ENCODE data around the gene LAP3. TPM values are rescaled to one million over a fixed set of nuclear protein-coding genes. Genes with fewer than 3 reads are reported as not detected.
"Not testable (repeated sequence)": the region's sequence is repeated elsewhere in the genome, so short reads cannot be mapped to it uniquely, and the experiment has no call there.

Gene LAP3
- total RNA-seq, 1 donor from 2014 or later = 77.6 TPM

DNA sequence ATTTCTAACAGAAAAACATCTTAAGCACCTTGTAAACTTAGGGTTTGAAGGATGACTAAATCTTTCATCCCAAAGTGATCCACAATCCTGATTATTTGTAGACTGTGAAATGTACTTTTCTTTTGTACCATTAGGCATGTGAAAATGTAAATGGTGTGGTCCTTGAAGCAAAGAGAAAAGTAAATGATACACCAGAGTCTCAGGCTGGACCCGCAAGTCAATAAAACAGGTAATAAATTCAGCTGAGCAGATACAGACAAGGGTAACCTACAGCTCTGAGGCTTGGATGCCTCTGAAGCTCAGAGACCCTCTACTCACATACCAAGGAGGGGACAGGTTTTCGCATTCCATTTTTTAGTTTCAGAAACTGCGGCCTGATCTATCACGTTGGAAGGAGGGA is 2.8 kb upstream of the LAP3 start:
- H3K27me3 ChIP-seq = no peaks in the 10 kb centered on the region
- TF ChIP-seq, protein P1, sequence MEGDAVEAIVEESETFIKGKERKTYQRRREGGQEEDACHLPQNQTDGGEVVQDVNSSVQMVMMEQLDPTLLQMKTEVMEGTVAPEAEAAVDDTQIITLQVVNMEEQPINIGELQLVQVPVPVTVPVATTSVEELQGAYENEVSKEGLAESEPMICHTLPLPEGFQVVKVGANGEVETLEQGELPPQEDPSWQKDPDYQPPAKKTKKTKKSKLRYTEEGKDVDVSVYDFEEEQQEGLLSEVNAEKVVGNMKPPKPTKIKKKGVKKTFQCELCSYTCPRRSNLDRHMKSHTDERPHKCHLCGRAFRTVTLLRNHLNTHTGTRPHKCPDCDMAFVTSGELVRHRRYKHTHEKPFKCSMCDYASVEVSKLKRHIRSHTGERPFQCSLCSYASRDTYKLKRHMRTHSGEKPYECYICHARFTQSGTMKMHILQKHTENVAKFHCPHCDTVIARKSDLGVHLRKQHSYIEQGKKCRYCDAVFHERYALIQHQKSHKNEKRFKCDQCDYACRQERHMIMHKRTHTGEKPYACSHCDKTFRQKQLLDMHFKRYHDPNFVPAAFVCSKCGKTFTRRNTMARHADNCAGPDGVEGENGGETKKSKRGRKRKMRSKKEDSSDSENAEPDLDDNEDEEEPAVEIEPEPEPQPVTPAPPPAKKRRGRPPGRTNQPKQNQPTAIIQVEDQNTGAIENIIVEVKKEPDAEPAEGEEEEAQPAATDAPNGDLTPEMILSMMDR (IDR thresholded peaks at IDR 0.05) = no peak
- no peak for TF ChIP-seq POLR2AphosphoS5 (IDR thresholded peaks at IDR 0.05; ENCODE audit: insufficient read depth in 1 of 2, low read depth in 1 of 2)
- TF ChIP-seq POLR2A (IDR thresholded peaks at IDR 0.05) = no peak
- H3K36me3 ChIP-seq = no peaks in the 10 kb centered on the region
- H3K4me1 ChIP-seq = peaks cover 19% of the 10 kb centered on the region
- H3K9me3 ChIP-seq = no peaks in the 10 kb centered on the region
- intact Hi-C loops (cut with DNase I) = no loop called here
- DNase-seq (ENCODE audit: extremely low spot score in 2 of 2) = no peak
- no peak overlapping the region for H3K4me3 ChIP-seq
- H3K27ac ChIP-seq = no peak overlapping the region

DNA sequence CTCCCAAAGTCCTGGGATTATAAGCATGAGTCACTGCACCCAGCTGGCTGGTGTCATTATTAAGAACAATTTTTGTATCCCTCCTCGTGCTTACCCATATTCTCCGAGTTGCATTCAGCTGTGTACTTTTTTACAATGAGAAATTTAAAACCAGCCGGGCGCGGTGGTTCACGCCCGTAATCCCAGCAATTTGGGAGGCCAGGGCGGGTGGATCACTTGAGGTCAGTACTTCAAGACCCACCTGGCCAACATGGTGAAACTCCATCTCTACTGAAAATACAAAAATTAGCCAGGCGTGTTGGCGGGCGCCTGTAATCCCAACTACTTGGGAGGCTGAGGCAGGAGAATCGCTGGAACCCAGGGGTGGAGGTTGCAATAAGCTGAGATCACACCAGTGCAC is 1.8 kb upstream of the LAP3 start:
- H3K4me3 ChIP-seq; H3K27me3 ChIP-seq; intact Hi-C loops (cut with DNase I); H3K27ac ChIP-seq; DNase-seq (ENCODE audit: extremely low spot score in 2 of 2); H3K36me3 ChIP-seq; H3K9me3 ChIP-seq: not testable (repeated sequence)
- peaks cover 19% of the 10 kb centered on the region for H3K4me1 ChIP-seq

DNA sequence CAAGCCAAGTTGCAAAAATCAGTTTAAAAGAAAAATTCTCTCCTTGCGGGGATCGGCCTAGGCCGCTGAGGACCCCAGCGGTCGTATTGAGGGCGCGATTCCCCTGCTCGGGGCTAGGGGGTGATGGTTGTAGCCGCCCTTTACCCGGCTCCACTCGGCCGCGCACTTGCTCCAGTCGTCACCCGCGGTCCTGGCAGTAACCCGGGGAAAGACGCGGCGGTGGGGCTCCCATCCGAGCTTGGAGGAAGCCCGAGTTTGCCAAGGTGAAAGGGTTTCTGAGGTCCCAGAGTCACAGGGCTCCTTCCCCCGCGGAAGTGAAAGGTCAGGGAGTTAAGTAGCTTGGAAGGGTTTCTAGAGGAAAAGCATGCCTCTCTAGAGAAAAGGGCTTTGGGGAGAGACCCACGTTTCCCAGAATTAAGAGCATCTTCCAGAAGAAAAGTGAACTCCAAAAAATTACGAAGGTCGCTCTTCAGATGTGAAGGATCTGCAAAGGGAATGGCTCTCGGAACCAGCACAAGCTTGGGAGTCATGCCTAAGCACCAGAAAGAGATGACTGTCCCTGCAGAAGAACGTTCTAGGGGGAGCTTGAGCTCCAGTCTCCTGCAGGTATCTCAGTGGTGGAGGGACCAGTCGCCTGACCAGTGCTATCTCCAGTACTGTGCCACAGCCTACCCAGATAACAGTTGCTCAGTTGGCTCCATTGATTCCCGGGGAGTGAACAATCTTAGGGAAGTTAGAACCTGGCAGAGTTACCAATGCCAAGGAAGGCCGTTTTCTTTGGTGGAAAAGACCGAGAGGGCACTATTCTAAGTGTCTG is 875 bp downstream of the LAP3 start:
- TF ChIP-seq, protein P1 (IDR thresholded peaks at IDR 0.05) = no peak
- no peak for TF ChIP-seq POLR2A (IDR thresholded peaks at IDR 0.05)
- peak in 1 of 2 donors; percentile 53 for TF ChIP-seq POLR2AphosphoS5 (IDR thresholded peaks at IDR 0.05; ENCODE audit: insufficient read depth in 1 of 2, low read depth in 1 of 2)
- Histone ChIP-seq H3K36me3 (peaks cover 0 to 13% of the 10 kb centered on the region in 2 donors), H3K9me3 (no peaks in the 10 kb centered on the region), H3K4me1 (peaks cover 19% of the 10 kb centered on the region), H3K27ac (peak overlapping the region; percentile 81), H3K27me3 (no peaks in the 10 kb centered on the region), H3K4me3 (peak overlapping the region; percentile 75 to 91)
- intact Hi-C loops (cut with DNase I) = no loop called here
- no peak for DNase-seq (ENCODE audit: extremely low spot score in 2 of 2)

DNA sequence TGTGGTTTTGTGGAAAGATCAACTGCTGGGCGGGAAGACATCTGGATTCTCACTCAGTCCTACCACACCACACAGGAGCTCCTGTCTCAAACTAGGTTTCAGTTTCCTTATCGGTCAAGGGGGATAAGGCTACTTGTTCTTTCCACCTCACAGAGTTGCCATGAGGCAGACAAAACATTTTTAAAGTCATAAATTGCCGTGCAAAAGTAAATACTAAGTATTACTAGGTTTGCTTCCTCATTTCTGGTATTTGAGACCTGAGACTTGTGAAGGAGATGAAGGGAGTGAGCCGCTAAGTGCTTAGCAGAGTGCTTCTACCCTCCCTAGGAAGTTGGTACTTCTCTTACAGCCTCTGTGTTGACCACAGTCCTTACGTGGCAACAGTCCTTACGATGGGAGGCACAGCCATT is 1.5 kb downstream of the LAP3 start:
- peaks cover 0 to 19% of the 10 kb centered on the region in 2 donors for H3K36me3 ChIP-seq
- peaks cover 19% of the 10 kb centered on the region for H3K4me1 ChIP-seq
- no peaks in the 10 kb centered on the region for H3K9me3 ChIP-seq
- peak overlapping the region; percentile 81 for H3K27ac ChIP-seq
- H3K27me3 ChIP-seq = no peaks in the 10 kb centered on the region
- intact Hi-C loops (cut with DNase I) = no loop called here
- DNase-seq (ENCODE audit: extremely low spot score in 2 of 2) = no peak
- TF ChIP-seq, protein P1 (IDR thresholded peaks at IDR 0.05) = no peak
- peak overlapping the region; percentile 75 to 91 for H3K4me3 ChIP-seq

DNA sequence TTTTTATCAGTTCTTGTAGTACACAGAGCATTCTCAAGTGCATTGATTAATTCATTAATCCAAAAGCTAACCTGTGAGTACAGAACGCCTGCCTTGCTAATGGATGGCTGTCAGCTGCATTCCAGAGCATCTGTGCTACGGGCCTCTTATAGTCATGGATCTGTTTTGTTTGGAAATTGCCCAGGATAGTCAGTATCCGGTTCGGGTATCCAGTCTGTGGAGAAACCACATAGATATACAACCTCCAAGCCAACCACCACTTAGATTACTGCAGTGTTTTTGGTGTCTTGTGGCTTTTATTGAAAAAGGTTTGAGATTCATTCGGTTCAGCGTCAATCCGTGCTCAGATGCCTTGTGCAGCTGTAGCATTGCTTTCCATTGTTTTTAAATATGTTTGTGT is 4.0 kb downstream of the LAP3 start:
- peaks cover 19% of the 10 kb centered on the region for H3K4me1 ChIP-seq
- no peak for TF ChIP-seq POLR2AphosphoS5 (IDR thresholded peaks at IDR 0.05; ENCODE audit: insufficient read depth in 1 of 2, low read depth in 1 of 2)
- no peak for TF ChIP-seq POLR2A (IDR thresholded peaks at IDR 0.05)
- TF ChIP-seq, protein P1 (IDR thresholded peaks at IDR 0.05) = no peak
- H3K36me3 ChIP-seq = peaks cover 0 to 44% of the 10 kb centered on the region in 2 donors
- no peak overlapping the region for H3K4me3 ChIP-seq
- no peak for DNase-seq (ENCODE audit: extremely low spot score in 2 of 2)
- intact Hi-C loops (cut with DNase I) = no loop called here
- no peaks in the 10 kb centered on the region for H3K27me3 ChIP-seq
- peak overlapping the region; percentile 5 for H3K27ac ChIP-seq
- H3K9me3 ChIP-seq = no peaks in the 10 kb centered on the region

Measured in vagina (tissue), 2 donors.